IgD-negative memory B cell (primary cell): ENCODE measurements around the gene CTSG. TPM values are rescaled to one million over a fixed set of nuclear protein-coding genes. Genes with fewer than 3 reads are reported as not detected.
A peak's percentile ranks its signal among the peaks of the same experiment; 100 is the strongest.
"Not testable (repeated sequence)": the region's sequence is repeated elsewhere in the genome, so short reads cannot be mapped to it uniquely, and the experiment has no call there.

Source experiments
- H3K27ac Mint-ChIP-seq, 3 donors: one replicate each; pipeline ENCODE4 v1.8.0; 2020 to 2022; ENCODE audit warnings: mild to moderate bottlenecking in 3 of 3, mixed read lengths in 3 of 3, moderate library complexity in 1 of 3
- H3K27me3 Mint-ChIP-seq: one replicate; pipeline ENCODE4 v1.8.0; 2021; ENCODE audit warnings: mixed read lengths
- H3K36me3 Mint-ChIP-seq: one replicate; pipeline ENCODE4 v1.8.0; 2020; ENCODE audit warnings: mild to moderate bottlenecking, mixed read lengths
- H3K4me1 Mint-ChIP-seq, 3 donors: one replicate each; pipeline ENCODE4 v1.8.0; 2020 to 2022; ENCODE audit warnings: mixed read lengths in 3 of 3, mild to moderate bottlenecking in 1 of 3
- H3K4me3 Mint-ChIP-seq, 4 donors: one replicate each; pipeline ENCODE4 v1.8.0; 2020 to 2022; ENCODE audit warnings: mild to moderate bottlenecking in 4 of 4, mixed read lengths in 4 of 4, moderate library complexity in 3 of 4
- H3K9me3 Mint-ChIP-seq, 3 donors: one replicate each; pipeline ENCODE4 v1.8.0; 2020 to 2021; ENCODE audit warnings: mixed read lengths in 3 of 3, mild to moderate bottlenecking in 1 of 3
- polyA plus RNA-seq: library from polyadenylated mRNA; unstranded; fragments of 300-500 nt; fragmentation: Illumina TruSeq; gene quantifications from one replicate; pipeline ENCODE4 v1.2.3, GENCODE V29; 2021

The CTSG gene, protein sequence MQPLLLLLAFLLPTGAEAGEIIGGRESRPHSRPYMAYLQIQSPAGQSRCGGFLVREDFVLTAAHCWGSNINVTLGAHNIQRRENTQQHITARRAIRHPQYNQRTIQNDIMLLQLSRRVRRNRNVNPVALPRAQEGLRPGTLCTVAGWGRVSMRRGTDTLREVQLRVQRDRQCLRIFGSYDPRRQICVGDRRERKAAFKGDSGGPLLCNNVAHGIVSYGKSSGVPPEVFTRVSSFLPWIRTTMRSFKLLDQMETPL
- not detected for polyA plus RNA-seq

DNA sequence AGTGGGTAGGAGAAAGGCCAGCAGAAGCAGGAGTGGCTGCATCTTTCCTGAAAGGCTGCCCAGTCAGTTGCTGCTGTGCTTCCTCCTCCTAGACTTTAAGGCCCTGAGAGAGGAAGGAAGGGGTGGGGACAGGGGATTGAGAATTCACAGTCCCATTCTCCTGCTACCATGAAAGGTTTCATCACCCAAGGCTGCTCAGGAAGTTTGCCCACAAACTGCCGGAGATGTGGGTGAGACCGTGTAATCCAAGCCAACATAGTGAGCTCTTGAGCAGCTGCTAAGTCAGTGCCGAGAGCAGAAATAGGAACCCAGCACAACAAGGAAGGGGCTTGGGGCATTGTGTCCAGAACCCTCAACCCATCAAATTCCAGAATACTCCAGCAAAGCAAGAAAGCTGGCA is at the start of gene CTSG:
TSS of gene CTSG (minus strand) at position 69 of the 400 bp plus-strand sequence. CDS start at position 42, 27 bp downstream.
- H3K27me3 Mint-ChIP-seq = peaks cover 6% of the 10 kb centered on the region
- peaks cover 0 to 2% (median 0%) of the 10 kb centered on the region in 3 donors for H3K9me3 Mint-ChIP-seq
- peaks cover 0 to 2% (median 0%) of the 10 kb centered on the region in 3 donors for H3K4me1 Mint-ChIP-seq
- H3K27ac Mint-ChIP-seq = no peak within 1 kb of the TSS
- H3K4me3 Mint-ChIP-seq = no peak within 1 kb of the TSS
- H3K36me3 Mint-ChIP-seq = no peaks in the 10 kb centered on the region

DNA sequence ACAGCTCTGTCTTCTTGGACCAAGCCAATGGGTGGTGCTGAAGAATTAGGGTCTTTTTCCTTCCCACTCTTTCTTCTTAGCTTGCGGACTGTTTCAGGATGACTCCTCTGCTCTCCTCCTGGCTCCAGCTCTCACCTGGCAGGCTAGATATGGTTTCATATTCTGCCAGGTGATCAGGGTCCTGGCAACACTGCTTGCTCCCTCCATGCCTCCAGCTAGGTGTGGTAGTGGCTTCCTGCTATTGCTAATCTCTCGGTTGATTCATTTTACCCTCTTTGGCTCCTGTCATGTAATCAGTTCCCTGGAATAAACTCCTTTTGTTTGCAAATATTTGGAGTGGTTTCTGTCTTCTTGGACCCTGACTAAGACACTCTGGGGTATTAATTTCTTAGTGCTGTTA is 37.7 kb upstream of the CTSG start:
- no peak overlapping the region for H3K27ac Mint-ChIP-seq
- H3K27me3 Mint-ChIP-seq = no peaks in the 10 kb centered on the region
- no peaks in the 10 kb centered on the region for H3K9me3 Mint-ChIP-seq
- peaks cover 3 to 15% (median 9%) of the 10 kb centered on the region in 3 donors for H3K4me1 Mint-ChIP-seq
- H3K36me3 Mint-ChIP-seq = no peaks in the 10 kb centered on the region
- H3K4me3 Mint-ChIP-seq = peak overlapping the region in 1 of 4 donors; percentile 69

DNA sequence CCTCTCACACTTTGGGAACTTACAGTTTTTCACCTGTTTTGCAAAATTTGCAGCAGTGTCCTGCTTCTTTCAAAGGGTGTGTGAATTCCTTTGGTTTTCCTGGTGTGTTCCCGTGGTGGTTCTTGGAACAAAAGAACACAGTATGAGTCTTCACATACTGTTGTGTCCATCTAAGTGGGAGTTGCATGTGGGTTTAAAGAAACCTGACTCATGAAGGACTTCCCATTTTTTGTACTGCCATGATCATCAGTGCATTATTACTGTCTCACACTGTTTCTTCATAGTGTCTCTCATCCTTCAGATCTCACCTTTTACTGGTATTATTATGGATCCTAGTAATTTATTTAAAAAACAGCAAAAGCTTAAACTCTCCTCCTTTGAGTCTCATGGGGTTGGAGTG is 37.2 kb upstream of the CTSG start:
- Mint-ChIP-seq H3K4me1 (peaks cover 5 to 20% (median 12%) of the 10 kb centered on the region in 3 donors), H3K27me3 (no peaks in the 10 kb centered on the region), H3K36me3 (no peaks in the 10 kb centered on the region), H3K27ac (no peak overlapping the region), H3K4me3 (no peak overlapping the region), H3K9me3 (no peaks in the 10 kb centered on the region)

DNA sequence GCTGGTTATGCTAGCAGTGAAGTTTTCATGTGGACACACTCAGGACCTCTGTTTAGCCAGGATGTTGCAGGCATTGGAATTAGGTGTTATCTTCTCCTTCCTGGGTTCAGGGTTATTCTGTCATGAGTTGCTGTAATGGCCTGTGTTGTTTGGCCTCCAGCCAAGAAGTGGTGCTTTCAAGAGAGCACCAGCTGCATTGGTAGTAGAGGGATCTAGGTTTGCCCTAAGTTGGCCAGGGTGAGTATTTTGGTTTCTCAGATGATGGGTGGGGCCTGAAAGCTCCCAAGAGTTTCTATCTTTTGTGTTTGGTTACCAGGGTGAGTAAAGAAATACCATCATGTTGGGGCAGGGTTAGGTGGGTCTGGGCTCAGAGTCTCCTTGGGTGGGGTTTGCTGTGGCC is 36.1 kb upstream of the CTSG start:
- Mint-ChIP-seq H3K4me1 (peaks cover 12 to 25% (median 14%) of the 10 kb centered on the region in 3 donors), H3K27ac (peak overlapping the region in 1 of 3 donors; percentile 82), H3K36me3 (no peaks in the 10 kb centered on the region), H3K9me3 (no peaks in the 10 kb centered on the region), H3K4me3 (peak overlapping the region in 1 of 4 donors; percentile 43), H3K27me3 (no peaks in the 10 kb centered on the region)

DNA sequence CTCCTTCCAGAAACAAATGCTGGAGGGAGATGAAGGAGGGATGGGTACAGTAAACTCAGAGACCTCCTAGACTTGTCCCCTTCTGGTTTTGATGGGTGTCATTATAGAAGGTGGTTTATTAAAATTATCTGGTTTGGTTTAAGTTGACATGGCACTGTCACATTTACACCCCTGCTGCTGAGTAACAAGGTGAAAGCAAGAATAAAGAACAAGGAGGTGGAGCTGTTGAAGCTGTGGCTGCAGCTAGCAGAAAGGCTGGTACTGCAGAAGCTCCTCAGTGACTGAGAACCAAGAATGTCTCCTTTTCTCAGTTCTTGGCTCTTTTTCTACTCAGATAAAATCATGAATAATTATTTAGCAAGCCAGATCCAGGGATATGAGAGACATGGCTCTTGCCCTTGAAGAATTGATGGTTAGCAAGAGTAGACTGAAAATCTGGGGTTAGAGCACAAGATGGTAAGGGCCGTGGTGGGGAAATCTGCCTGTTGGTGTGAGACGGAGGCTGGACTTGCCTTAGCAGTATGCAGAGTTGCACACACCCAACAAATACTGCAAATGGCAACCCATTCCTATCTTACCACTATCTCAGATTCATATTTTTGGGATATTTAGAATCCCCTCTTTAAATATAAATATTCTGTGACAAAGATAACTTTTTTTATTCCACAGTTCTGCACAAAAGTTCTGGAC is 33.8 kb upstream of the CTSG start, which contains the start of gene GZMH:
TSS of gene GZMH (minus strand) at position 31 of the 690 bp plus-strand sequence. CDS start 72 bp downstream, outside the sequence.
- H3K9me3 Mint-ChIP-seq = no peaks in the 10 kb centered on the region
- no peaks in the 10 kb centered on the region for H3K36me3 Mint-ChIP-seq
- peak within 1 kb of the TSS in 1 of 4 donors; percentile 80 for H3K4me3 Mint-ChIP-seq
- no peaks in the 10 kb centered on the region for H3K27me3 Mint-ChIP-seq
- H3K27ac Mint-ChIP-seq = peak within 1 kb of the TSS in 1 of 3 donors; percentile 60
- peaks cover 16 to 37% (median 25%) of the 10 kb centered on the region in 3 donors for H3K4me1 Mint-ChIP-seq

DNA sequence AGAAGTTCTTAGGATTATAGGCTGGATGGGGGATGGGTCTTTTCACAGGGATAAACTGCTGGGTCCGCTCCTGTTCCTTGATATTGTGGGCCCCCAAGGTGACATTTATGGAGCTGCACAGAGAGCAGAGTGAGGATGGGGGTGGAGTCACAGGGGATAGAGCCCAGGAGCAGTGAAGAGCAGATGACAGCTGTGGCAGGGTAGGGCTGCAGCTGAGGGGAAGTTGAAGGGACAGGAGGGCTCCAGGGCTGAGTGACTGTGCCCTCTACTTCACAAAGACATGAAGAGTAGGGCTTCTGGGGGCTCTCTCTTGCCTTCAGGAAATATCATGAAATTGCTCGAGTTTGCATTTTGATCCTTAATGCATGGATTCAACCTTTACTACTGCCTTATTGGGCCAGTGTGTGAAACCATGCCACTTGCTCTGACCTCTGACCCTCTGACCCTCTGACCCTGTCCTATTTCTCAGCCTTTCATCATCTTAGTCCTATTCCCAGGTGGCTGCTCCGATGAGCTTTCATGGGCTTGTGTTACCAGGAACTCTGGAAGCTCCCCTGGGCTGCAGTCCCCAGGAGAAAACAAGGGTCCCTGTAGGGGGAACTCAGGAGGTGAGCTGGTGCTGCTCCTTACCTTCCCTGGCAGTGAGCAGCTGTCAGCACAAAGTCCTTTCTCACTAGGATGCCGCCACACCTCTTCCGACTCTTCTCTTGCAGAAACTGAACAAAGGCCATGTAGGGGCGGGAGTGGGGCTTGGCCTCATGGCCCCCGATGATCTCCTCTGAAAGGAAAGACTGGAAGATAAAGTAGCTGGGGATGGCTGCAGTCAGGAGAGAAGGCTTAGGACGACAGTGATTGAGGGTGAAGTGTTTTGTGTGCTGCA is 31.8 kb upstream of the CTSG start:
- peaks cover 16 to 37% (median 25%) of the 10 kb centered on the region in 3 donors for H3K4me1 Mint-ChIP-seq
- peak overlapping the region in 1 of 4 donors; percentile 80 for H3K4me3 Mint-ChIP-seq

DNA sequence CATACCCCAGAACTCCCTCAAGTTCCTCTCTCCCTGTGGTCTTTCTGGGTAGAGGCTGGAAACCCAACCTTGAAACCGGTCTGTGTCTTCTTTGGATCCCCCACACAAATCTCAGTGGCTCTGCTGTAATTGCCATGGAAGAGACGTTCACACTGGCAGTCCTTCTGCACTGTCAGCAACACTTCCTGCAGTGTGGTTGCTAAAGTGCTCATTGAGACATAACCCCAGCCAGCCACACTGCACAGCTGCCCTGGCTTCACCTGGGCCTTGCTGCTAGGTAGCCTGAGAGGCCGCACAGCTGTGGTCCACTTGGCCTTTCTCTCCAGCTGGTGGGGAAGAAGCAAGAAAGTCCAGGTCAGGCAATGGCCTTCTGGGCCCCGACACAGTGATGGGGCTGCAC is 31.0 kb upstream of the CTSG start:
- Mint-ChIP-seq H3K9me3 (no peaks in the 10 kb centered on the region), H3K27me3 (peaks cover 4% of the 10 kb centered on the region), H3K27ac (peak overlapping the region in 2 of 3 donors; percentile 24 to 93), H3K4me1 (peaks cover 16 to 34% (median 25%) of the 10 kb centered on the region in 3 donors), H3K36me3 (no peaks in the 10 kb centered on the region), H3K4me3 (peak overlapping the region in 2 of 4 donors; percentile 63 to 78)

More for the DNA sequence above, 31.8 kb upstream of the CTSG start:
- Mint-ChIP-seq H3K27ac (peak overlapping the region in 1 of 3 donors; percentile 93), H3K9me3 (no peaks in the 10 kb centered on the region), H3K36me3 (no peaks in the 10 kb centered on the region), H3K27me3 (peaks cover 4% of the 10 kb centered on the region)

DNA sequence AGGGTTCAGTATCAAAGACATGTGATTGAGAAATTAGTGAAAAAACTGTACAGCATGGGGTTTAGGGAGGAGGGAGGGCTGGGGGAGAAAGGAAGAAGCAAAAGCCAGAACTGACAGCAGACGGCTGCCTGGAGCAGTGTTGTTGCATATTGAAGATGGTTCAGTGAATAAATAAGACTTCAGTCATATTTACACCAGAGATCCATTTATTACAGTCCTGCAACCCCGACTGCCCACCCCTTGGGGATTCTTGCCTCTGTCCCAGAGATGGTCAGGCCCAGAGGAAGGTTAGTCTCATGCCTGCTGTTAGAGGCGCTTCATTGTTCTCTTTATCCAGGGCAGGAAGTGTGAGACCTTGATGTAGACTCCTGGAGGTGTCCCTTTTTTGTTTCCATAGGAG is 30.2 kb upstream of the CTSG start:
- Mint-ChIP-seq H3K27ac (peak overlapping the region in 1 of 3 donors; percentile 78), H3K27me3 (peaks cover 7% of the 10 kb centered on the region), H3K4me1 (peaks cover 16 to 33% (median 25%) of the 10 kb centered on the region in 3 donors), H3K4me3 (peak overlapping the region in 1 of 4 donors; percentile 49), H3K36me3 (no peaks in the 10 kb centered on the region), H3K9me3 (no peaks in the 10 kb centered on the region)

DNA sequence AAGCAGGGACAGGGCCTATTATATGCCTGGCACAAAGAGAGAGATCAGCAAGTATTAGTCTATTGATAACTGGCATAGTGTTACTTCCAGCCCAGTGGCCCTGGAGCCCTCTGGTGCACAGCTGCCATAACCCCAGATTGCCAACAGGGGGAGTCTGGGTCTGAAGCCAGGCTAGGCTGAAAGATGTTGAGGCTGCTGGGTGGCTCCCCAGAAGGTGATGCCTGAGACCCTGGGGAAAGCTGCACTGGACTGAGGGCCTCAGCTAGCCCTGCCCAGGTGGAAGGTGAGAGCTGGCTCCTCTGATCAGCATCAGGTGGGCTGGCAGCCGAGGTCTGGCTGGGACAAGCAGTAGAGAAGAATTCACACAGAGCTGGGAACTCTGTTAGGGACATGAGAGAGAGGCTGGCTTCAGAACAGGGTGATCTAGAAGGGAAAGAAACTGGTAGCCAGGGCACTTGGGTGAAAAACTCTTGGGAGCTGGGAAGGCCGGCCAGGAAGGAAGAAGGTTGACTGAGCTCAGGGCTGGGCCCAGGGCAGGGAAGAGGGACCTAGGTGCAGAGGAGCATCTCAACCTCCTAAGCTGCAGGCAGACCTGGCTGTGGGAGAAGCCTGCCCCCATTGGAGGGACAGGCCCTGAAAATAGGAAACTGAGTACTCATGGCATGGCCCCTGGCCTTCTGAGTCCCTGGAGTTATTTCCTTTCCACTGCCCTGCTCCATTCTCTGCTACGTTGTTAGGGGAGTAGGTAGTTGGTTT is 29.6 kb upstream of the CTSG start:
- Mint-ChIP-seq H3K4me3 (peak overlapping the region in 1 of 4 donors; percentile 81), H3K27ac (peak overlapping the region in 2 of 3 donors; percentile 63 to 78)

DNA sequence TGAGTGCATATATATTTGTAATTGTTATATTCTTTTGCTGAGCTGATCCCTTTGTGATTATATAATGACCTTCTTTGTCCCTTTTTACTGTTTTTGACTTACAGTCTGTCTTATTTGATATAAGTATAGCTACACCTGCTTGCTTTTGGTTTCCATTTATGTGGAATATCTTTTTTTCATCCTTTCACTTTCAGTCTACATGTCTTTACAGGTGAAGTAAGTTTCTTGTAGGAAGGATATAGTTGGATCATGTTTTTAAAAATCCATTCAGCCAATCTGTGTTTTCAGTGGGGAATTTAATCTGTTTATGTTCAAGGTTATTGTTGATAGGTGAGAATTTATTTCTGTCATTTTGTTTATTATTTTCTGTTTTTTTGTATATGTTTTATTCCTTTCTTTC is 21.4 kb upstream of the CTSG start:
- Mint-ChIP-seq H3K9me3 (peaks cover 2 to 21% (median 20%) of the 10 kb centered on the region in 3 donors), H3K4me1 (no peaks in the 10 kb centered on the region), H3K27me3 (peaks cover 9% of the 10 kb centered on the region), H3K4me3 (no peak overlapping the region), H3K36me3 (peaks cover 6% of the 10 kb centered on the region), H3K27ac (no peak overlapping the region)

More for the DNA sequence above, 29.6 kb upstream of the CTSG start:
- H3K36me3 Mint-ChIP-seq = no peaks in the 10 kb centered on the region
- peaks cover 7% of the 10 kb centered on the region for H3K27me3 Mint-ChIP-seq
- H3K9me3 Mint-ChIP-seq = peaks cover 0 to 3% (median 0%) of the 10 kb centered on the region in 3 donors
- H3K4me1 Mint-ChIP-seq = peaks cover 16 to 33% (median 25%) of the 10 kb centered on the region in 3 donors

DNA sequence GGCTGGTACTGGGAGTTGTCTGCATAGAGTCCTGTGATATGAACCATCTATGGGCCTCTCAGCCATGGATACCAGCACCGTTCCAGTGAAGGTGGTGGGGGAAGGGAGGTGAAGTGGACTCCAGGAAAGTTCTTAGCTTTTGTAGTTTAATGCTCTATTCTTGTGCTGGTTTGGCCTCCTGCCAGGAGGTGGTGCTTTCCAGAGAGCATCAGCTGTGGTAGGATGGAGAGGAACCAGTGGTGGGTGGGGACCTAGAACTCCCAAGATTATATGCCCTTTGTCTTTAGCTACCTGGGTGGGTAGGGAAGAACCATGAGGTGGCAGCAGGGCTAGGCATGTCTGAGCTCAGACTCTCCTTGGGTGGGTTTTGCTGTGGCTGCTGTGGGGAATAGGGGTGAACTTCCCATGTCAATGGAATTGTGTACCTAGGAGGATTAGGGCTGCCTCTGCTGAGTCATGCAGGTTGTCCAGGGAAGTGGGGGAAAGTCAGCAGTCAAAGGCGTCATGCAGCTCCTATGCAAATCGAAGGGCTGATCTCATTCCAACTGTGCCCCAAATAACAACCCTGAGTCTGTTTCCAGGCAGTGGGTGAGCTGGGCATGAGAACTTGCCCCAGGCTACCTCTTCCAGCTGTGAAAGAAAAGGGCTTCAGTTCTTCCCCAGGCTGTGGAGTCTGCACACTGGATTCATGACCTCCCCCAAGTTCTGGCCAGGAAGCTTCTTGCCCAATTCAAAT is 19.2 kb upstream of the CTSG start:
- H3K4me3 Mint-ChIP-seq = no peak overlapping the region
- peaks cover 2 to 22% (median 20%) of the 10 kb centered on the region in 3 donors for H3K9me3 Mint-ChIP-seq
- H3K36me3 Mint-ChIP-seq = peaks cover 6% of the 10 kb centered on the region
- no peak overlapping the region for H3K27ac Mint-ChIP-seq
- H3K4me1 Mint-ChIP-seq = no peaks in the 10 kb centered on the region
- peaks cover 9% of the 10 kb centered on the region for H3K27me3 Mint-ChIP-seq

DNA sequence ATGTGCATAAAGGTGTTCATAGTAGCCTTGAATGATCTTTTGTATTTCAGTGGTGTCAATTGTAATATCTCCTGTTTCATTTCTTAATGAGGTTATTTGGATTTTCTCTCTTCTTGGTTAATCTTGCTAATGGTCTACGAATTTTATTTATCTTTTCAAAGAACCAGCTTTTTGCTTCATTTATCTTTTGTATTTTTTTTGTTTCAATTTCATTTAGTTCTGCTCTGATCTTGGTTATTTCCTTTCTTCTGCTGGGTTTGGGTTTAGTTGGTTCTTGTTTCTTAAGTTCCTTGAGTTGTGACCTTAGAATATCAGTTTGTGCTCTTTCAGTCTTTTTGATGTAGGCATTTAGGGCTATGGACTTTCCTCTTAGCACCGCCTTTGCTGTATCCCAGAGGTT is 15.0 kb upstream of the CTSG start:
- H3K27ac Mint-ChIP-seq, H3K27me3 Mint-ChIP-seq, H3K4me3 Mint-ChIP-seq, H3K4me1 Mint-ChIP-seq, H3K36me3 Mint-ChIP-seq: not testable (repeated sequence)
- H3K9me3 Mint-ChIP-seq = peaks cover 7 to 22% (median 18%) of the 10 kb centered on the region in 3 donors

DNA sequence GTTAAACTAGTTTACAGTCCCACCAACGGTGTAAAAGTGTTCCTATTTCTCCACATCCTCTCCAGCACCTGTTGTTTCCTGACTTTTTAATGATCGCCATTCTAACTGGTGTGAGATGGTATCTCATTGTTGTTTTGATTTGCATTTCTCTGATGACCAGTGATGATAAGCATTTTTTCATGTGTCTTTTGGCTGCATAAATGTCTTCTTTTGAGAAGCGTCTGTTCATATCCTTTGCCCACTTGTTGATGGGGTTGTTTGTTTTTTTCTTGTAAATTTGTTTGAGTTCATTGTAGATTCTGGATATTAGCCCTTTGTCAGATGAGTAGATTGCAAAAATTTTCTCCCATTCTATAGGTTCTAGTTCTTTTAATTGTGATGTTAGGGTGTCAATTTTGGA is 8.4 kb upstream of the CTSG start:
- not testable (repeated sequence) for H3K4me1 Mint-ChIP-seq, H3K36me3 Mint-ChIP-seq, H3K27me3 Mint-ChIP-seq, H3K4me3 Mint-ChIP-seq, H3K27ac Mint-ChIP-seq
- H3K9me3 Mint-ChIP-seq = peaks cover 7 to 14% (median 13%) of the 10 kb centered on the region in 3 donors
